HG02981 (cell line): ENCODE results near the gene KCNK5.

Source experiments
- ATAC-seq: cut with Tn5 transposase; IDR thresholded peaks from one replicate; pipeline ENCODE4 v1.9.1; 2021; ENCODE audit warnings: mild to moderate bottlenecking, moderate library complexity; ENCODE audit not compliant: unreplicated experiment

The KCNK5 gene

GRCh38 chr6:39199231-39199940, 29.9 kb downstream of the KCNK5 start:
- ATAC-seq = no peak

DNA sequence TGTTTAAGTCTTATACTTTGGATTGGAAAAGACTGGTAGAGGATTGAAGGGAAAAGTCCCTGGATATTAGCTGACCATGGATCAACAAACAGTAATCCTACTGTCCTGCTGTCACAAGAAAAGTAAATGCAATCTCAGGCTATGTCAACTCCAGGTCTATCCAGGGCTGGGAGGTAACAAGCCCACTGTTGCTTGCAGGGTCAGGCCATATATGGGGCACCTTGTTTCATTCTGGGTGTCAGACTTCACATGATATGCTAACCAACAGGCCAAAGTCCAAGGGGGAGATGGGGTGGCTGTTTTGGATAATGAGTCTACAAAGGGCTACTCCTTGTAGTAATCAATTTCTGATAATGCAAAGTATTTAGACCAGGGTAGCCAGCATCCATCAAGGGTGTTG, 30.7 kb downstream of the KCNK5 start:
- ATAC-seq = no peak

- no peak for ATAC-seq
Observed at GRCh38 chr6:39197922-39198500, 31.3 kb downstream of the KCNK5 start.

DNA sequence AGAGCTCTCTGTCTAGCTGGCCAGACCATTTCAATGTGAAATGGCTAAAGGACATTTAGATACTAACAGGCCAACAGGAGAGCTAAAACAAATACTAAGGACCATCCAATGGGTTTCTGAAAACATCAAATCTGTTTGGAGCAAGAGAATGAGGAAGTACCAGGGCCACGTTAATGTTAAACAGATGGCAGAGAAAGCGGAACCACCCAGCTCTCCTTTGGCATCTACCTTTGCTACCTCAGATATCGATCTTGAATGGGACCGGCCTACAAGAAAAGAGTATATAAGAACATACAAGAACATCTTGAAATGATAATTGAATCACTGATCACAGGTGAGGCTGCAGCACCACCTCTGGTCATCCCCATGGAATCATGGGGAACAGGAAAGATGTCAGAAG, 31.8 kb downstream of the KCNK5 start:
- no peak for ATAC-seq

DNA sequence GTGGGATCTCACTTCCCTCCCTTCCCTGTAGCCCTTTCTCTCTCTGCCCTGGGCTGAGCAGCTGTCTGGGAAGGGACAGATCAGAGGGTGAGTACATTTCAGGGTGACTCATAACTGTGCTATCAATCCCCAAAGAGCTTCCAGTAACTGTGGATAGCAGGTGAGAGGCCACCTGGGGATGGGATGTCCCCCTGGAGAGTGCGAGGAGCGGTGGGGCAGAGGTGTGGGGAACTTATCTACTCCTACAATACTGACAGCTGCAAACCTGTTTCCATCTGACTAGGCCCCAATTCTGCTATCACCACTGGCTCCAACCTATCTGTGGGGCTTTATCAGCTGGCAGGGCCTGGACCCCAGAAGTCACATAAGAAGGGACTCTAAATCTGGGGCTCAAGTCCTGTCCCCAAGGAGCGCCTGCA, 32.6 kb downstream of the KCNK5 start:
- no peak for ATAC-seq

DNA sequence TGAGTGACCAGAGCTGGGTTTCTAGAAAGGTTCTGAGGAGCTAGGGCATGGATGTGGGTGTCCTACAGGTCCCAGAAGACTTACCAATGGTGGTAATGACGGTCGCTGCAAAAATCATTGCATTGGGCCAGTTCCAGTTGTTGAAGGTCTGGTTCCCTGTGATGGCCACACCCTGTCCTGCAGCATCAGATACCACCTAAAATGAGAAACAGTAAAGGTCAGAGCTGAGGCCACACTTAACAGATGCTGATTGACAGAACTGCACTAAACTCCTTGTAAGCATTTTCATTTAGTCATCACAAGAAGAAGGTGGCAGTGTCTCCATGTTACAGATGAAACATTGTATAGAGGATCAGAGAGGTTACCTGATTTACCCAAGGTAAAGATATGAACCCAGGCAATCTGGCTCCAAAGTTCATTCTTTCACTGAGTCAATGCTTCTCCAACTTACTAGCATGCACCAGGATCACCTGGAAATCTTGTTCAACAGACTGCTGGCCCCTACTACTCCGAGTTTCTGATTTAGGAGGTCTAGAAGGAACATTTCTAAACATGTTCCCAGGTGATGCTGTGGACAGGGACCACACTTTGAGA, 33.4 kb downstream of the KCNK5 start:
- no peak for ATAC-seq

GRCh38 chr6:39194466-39194865, 34.8 kb downstream of the KCNK5 start:
- no peak for ATAC-seq

GRCh38 chr6:39193201-39193791, 36.0 kb downstream of the KCNK5 start:
- no peak for ATAC-seq

DNA sequence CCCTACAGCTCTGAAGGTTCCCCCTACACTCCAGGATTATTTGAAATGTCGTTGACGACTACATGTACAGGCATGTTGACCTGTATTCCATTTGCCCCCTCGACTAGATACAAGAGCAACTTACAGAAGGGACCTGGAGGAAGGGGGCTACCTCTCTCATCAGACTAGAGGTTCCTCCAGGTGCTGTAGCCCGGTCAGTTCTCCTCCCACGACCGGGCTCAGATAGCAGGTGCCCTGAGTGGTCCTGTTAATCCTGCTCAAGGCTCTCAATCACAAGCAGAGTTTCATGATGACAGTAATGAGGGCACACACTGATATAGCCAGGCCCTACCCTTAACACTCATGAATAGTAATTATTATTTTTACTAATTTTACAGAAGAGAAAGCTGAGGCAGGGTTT, 36.5 kb downstream of the KCNK5 start:
- ATAC-seq = no peak

DNA sequence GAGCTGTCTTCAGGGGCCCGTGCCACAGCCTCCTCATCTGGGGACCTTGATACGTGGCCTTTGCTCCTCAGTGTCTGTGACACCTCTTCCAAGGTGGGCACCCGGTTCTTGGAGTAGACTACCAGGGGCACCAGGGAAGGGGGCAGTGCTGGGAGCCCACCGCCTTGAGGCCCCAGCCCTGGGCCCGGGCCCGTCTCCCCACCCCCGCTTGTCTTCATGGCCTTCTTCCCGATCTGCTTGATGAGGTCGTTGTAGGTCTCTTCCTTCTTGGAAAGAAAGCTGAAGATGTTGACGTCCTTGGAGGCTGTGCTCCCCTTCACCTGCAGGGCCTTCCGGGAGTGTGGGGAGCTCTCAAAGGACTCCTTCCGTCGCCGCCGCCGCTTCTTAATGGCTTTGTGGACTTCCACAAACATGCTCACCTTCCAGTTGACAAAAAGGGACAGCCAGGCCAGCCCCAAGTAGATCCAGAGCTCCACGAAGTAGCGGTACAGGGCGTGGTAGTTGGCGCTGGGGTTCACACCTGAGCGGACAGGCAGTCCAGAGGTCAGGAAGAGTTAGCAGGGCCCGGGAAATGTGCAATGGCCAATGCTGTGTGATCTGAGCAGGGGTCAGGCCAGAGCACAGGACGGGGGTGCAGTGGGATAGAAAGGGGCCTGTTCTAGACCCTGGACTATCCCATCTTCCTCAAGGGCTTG, 37.9 kb downstream of the KCNK5 start:
- ATAC-seq = no peak

GRCh38 chr6:39190545-39191235, 38.6 kb downstream of the KCNK5 start:
- no peak for ATAC-seq

DNA sequence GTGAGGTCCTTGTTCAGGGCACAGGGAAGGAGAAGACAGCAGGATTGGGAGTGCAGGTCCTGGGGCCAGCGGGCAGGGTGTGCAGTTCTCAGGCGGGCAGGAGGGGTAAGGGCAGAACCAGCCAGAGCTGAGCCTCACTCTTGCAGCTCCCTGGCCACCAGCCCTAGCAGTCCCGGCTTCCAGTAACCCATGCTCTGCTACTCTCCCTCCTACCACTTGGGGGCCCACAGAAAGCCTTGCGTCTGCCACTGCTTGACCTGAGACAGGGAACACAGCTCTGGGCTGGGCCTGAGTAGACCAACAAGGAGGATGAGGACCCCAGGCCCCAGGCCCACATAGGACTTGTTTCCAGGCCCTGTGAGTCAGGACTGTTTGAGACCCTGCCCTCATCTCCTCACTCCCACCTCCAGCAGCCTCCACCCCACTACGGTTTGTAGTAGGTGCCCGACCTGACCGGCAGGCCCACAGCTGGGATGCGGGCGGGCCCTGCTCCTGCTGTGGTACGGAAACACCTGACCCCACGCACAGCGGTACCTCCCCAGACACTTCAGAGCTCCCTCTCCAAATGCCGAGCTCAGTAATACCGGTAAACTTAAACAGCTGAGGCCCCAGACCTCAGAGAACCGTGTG, 39.2 kb downstream of the KCNK5 start:
- no peak for ATAC-seq

GRCh38 chr6:39189131-39189530, 40.1 kb downstream of the KCNK5 start:
- no peak for ATAC-seq

- no peak for ATAC-seq
Observed at GRCh38 chr6:39188571-39188970, 40.7 kb downstream of the KCNK5 start.

DNA sequence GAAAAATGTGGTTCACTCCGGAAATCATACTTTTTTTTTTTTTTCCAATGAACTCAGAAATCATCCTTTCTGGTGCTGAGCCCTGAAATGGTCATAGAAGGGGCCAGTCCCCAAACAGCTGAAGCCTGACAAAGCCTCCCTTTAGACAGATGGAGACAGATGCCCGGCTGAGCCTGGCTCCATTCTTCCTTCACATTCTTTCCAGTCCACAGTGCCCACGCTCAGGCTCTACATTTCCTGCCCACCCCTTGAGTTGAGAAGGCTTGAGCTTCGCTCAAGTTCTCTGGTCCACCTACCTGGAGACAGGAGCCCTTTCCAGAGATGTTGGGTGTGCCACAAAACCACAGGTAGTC, 41.2 kb downstream of the KCNK5 start:
- no peak for ATAC-seq

DNA sequence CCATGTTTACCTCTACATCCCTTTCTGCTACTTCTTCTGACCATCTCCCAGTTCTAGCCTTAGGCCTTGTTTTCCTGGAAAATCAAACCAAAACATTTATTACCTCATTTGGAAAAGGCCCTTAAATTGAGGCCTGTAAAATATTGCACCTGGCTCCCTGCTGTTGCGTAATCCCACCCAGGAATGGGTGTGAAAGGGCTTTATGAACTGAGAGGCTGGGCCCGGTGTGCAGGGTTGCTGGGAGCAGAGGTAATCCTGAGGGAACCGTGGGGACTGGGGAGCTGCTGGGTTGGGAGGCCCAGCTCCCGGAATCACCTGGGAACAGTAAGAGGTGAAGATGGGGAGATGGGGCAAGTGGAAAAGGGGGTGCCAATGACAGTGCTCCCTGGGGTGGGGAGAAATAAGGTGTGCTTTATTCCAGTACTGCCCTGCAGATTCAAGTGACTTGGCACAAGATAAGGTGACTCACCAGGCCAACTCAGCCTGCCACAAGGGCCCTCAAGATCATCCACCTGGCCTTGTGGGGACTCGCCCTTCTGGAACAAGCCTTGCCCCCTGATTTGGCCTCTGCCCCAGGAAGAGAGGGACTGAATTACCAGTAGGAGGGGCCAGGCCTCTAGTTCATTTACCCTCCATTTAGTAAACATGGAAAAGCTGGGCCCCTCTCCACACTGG, 44.2 kb downstream of the KCNK5 start:
- ATAC-seq = no peak

- ATAC-seq = no peak
Observed at GRCh38 chr6:39182604-39183003, 46.7 kb downstream of the KCNK5 start.

DNA sequence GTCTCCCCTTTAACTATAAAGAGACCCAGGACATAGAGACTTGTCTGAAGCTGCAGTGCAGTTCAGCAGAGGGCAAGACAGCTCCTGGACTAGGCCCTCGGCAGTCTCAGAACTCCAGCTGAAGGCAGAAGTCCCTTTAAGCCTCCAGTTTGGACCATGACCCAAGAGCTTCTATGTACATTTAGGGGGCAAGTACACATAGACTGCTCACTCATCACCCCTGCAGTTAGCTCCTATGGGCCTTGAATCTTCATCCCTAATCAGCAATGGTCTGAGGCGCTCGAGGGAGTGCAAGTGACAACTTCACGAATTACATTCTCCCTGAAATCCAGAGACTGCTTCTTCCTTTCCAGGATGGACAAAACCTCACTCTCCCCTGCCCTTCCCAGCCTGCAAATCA, 47.4 kb downstream of the KCNK5 start:
- ATAC-seq = no peak

DNA sequence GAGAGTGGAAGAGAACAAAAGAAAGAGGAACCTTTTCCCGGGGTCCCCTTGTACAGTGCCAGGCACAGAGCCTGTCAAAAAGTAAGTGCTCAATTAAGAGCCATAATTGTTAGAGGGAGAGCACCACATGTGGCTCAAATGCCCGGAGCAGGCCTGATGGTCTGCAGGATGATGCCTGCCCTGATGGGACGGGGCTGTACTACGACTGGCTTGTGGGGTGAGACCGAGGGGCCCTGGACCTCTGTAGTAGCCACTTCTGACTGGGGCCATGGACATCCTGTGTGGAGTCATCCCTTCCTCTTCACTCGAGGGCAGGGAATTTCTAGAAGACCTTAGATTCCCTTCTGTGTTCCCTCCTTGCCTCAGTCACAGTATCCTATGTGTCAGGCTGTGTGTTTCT, 47.9 kb downstream of the KCNK5 start:
- no peak for ATAC-seq

GRCh38 chr6:39178804-39179203, 50.5 kb downstream of the KCNK5 start:
- no peak for ATAC-seq
